MV-4-11 (cell line): Measurements from ENCODE around the gene GPR87.

ENCODE experiments used
- DNase-seq: peaks from one replicate; lab custom pipeline; 2025; lab: John Stamatoyannopoulos, UW

GPR87 gene

GRCh38 chr3:151315846-151316245 lies 774 bp downstream of the GPR87 start:
- no peak for DNase-seq

- no peak for DNase-seq
These were observed 1.5 kb downstream of the GPR87 start for GRCh38 chr3:151315136-151315535.

- no peak for DNase-seq
These were observed 2.0 kb downstream of the GPR87 start for GRCh38 chr3:151314593-151314992.

GRCh38 chr3:151314137-151314536 lies 2.5 kb downstream of the GPR87 start:
- DNase-seq: no peak

GRCh38 chr3:151312972-151313371 lies 3.6 kb downstream of the GPR87 start:
- no peak for DNase-seq

- no peak for DNase-seq
These were observed 7.1 kb downstream of the GPR87 start for GRCh38 chr3:151309566-151309965.

GRCh38 chr3:151307583-151308488 lies 8.8 kb downstream of the GPR87 start:
- no peak for DNase-seq

- DNase-seq: no peak
These were observed 9.5 kb downstream of the GPR87 start for GRCh38 chr3:151307131-151307530.

- DNase-seq: no peak
These were observed 10.3 kb downstream of the GPR87 start for GRCh38 chr3:151306168-151306810.

- no peak for DNase-seq
These were observed 10.9 kb downstream of the GPR87 start for GRCh38 chr3:151305775-151306151.

- DNase-seq: no peak
These were observed 11.4 kb downstream of the GPR87 start for GRCh38 chr3:151305060-151305774.

GRCh38 chr3:151303751-151304150 lies 12.9 kb downstream of the GPR87 start:
- DNase-seq: no peak

- no peak for DNase-seq
These were observed 14.8 kb downstream of the GPR87 start for GRCh38 chr3:151301787-151302186.

GRCh38 chr3:151300539-151300938 lies 16.1 kb downstream of the GPR87 start:
- DNase-seq: no peak

GRCh38 chr3:151299006-151299405 lies 17.6 kb downstream of the GPR87 start:
- DNase-seq: no peak

GRCh38 chr3:151297429-151297828 lies 19.2 kb downstream of the GPR87 start:
- DNase-seq: no peak

GRCh38 chr3:151296226-151296625 lies 20.4 kb downstream of the GPR87 start:
- no peak for DNase-seq

GRCh38 chr3:151293127-151293526 lies 23.5 kb downstream of the GPR87 start:
- no peak for DNase-seq

GRCh38 chr3:151290673-151291072 lies 25.9 kb downstream of the GPR87 start:
- peak; percentile 11 for DNase-seq

- DNase-seq: no peak
These were observed 27.2 kb downstream of the GPR87 start for GRCh38 chr3:151289445-151289844.

- DNase-seq: no peak
These were observed 30.7 kb downstream of the GPR87 start for GRCh38 chr3:151285940-151286339.

GRCh38 chr3:151283907-151284461 lies 32.6 kb downstream of the GPR87 start:
- DNase-seq: peak; percentile 22
